Putamen (tissue), 1 donor: ENCODE measurements around the gene DLX2.

ENCODE experiments used
- DNase-seq: peaks from one replicate; pipeline ENCODE4 v3.0.0-alpha.2; 2016; ENCODE audit warnings: low spot score

DLX2 gene

GRCh38 chr2:172107690-172108586 is 5.2 kb upstream of the DLX2 start:
- no peak for DNase-seq

DNA sequence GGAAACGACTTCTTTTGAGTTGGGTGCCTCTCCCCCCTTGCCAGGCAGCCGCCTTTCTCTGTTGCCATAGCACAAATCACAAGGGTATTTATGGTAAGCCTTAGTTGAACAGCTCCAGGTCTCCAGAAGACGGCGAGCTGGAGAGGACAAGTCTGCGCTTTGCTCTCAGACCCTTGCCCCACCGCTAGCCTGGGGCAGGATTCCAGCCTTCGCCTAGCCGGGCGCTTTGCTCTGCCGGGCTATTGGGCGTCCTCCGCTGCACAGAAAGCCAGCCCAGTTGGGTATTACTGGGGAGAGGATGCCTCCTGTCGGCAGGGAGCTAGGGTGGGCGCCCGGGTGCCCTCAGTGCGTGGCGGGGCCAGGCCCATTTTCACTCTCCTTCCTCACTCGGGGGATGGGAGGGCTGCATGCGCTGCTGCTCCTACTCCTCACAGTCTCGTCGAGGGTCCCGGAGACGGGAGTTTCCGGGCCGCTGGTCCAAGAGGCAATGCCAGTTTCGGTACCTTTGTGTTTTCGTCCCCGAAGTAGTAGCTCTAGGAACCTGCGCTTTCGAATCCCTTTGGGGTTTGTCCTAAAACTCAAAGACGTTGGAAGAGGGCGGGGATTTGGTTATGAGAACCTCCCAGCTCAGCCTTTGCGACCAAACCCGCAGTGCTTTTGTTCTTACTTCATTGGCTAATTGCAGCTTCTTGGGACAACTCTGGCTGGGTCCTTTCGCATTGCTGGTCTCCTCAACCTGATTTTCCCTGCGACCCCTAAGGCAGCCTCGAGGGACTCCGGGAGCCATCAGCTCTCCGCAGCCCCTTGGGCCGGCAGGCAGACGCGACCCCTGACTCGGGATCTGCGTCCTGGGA is 3.6 kb upstream of the DLX2 start:
- no peak for DNase-seq

GRCh38 chr2:172105471-172106107 is 2.9 kb upstream of the DLX2 start:
- no peak for DNase-seq

DNA sequence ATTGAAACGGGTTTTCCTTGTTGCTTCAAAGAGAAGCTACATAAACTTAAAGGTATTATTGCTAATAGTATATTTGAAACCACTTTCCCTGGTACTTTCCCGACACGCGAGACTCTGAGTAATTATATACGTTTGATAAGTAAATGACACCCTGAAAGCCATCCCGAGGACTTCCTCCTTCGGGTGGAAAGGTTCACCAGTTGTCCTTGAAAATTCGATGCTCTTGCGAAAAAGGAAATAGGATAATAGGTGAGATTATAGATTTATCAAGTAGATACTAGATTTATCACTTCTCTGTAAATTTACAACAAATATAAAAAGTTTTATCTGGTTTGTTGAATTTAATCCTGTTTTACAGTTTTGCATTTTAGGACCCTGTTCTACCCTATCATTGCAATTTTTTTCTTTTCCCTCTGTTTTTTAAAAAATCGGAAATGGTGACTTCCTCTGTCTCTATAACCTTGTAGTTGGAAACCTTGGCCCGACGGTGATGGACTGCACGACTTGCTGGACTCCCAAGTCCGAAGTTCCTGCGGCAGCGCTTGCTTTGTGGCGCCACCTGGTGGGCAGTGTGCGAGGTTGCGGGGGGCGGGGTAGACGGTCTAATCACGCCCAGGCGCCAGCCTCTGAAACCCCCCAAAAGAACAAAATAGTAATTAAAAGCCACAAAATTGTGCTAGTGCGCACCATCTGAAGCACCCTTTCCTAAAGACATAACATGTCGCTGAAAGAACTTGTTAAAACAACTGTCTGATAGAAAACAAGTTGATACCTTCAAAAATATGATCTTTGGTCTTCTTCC is 972 bp upstream of the DLX2 start:
- DNase-seq, result peak; percentile 74

DNA sequence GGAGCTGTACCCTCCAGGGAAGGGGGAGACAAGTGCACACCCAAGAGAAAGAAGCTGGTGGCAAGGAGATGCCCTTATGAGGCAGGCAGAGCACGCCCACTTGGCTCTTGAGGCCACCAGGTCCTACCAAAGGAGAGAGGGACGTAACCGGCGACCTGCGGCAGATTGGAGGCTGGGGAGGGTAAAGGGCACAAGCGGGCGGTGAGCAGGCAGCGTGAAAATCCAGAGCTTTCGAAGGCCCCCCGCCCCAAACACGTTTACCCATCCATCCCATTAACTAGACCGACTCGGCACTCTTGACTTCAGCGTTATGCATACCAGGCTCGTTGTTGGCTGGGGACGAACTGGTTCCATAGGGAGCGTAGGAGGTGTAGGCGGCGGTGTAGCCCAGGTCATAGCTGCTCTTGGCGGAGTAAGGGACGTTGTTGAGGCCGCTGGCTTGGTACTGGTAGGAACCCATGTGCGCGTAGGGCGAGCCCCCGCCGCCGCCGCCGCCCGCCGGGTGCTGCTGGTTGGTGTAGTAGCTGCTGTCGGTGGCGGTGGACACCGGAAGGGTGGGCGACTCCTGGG is 794 bp downstream of the DLX2 start:
- DNase-seq, result no peak

DNA sequence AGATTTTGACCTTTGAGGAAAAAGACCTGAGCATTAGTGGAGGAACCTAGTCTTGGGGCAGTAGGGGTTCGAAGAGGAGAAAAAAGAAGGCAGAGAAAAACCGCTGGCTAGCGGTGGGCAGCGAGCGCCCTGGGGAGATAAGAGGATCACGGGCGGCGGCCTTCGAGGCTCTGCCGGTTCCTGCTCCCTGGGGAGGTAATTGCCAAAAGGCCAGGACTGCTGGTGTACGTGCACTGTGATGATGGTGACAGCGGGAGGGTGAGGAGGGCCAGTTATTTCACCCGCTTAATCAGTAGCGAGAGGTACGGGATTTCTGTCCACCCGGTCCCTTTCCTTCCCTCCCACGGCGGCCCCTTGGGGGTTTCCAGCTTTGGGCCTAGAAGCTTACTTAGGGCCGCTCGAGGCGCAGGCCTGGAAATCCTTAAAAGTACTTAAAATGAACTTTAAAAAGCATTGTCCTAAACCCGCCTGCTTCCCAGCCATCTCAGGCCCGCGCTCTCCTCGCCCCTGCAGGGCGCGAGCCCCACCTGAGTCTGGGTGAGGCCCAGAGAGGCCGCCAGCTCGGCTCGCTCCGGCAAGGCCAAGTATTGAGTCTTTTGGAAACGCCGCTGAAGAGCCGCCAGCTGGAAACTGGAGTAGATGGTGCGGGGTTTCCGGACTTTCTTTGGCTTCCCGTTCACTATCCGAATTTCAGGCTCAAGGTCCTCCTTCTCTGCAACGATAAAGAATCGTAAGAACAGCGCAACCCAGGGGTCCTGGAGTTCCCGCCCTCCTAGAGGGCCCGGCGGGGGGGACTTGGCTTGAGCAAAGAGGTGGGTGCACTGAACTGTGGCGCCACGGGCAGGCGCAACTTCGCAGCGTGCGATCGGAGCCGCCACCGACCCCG is 1.5 kb downstream of the DLX2 start:
- DNase-seq, result no peak

- DNase-seq, result no peak
Observed at GRCh38 chr2:172100080-172100934, 2.4 kb downstream of the DLX2 start.

- DNase-seq, result no peak
Observed at GRCh38 chr2:172099472-172100079, 3.1 kb downstream of the DLX2 start.

- no peak for DNase-seq
Observed at GRCh38 chr2:172098650-172099471, 3.8 kb downstream of the DLX2 start.

GRCh38 chr2:172098287-172098649 is 4.4 kb downstream of the DLX2 start:
- DNase-seq, result no peak

DNA sequence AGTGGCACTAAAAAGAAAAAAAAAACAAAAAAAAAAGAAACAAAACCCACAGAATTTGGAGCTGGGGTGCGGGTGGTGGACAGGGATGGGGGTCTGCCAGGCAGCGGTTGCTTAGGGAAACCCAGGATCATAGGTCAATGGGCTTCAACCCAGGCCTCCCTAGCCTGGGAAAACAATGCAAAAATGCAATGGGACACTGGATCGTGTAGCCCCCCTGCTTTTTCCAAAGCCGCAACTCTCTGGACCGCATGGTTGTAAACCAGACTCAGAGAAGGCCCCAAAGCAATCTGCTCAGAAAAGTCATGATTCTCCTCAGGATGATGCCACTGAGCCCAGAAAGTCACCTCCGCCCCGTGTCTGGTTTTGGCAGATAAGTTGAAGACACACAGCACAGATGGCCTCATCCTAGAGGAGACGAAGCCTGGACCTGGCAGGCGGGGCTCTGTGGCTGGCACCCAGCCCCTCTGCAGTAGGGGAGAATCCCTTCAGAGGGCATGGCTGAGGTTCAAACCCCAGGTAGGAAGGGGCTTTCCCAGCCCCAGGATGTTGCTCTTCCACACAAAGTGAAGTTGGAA is 5.1 kb downstream of the DLX2 start:
- DNase-seq, result no peak

DNA sequence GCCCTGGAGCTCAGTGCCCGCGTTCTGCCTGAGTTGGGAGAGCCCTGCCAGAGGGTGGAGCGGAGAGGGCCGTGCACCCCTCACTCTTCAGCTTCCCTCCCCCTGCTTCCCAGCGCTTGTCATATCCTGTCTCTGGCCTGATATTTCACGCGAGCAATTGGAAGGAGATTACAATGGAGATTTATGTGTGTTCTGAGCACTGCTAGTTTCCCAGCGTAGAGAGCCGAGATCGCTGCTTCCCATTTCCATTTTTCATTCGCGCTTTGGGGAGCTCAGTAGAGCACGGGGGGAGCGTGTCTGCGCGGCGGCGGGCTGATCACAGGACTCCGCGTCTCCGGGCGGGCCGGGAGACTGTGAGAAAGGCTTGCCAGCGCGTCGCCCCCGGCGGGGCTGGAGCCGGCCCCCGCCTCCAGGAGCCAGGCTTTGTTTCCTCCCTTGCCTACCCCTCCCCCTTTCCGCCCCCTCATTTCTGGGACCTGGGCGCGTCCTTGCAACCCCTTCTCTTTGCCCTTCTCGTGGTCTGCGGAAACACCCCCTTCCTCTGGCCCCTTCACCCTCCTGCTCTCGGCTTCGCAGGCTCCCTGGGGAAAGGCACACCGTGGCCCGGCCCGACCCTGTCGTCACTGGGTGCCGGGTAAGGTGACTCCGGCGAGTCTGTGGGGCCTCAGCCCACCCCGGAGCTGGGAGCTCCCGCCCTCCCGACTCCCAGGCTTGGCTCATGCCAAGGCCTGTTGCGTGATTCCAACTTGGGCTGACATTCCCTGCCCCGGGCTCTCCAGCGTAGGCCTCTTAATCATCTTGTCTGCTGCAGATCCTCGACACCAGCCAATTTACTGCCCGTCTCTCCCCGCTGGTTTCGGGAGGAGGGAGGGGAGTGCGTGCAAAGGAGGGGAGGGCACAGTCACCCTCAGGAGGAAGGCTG is 5.8 kb downstream of the DLX2 start:
- no peak for DNase-seq

- no peak for DNase-seq
Observed at GRCh38 chr2:172095905-172096625, 6.6 kb downstream of the DLX2 start.

GRCh38 chr2:172095146-172095904 is 7.4 kb downstream of the DLX2 start:
- no peak for DNase-seq
